Neuronal stem cell (in vitro differentiated cells): ENCODE data around the gene LDLRAD3.

Experiments
- DNase-seq: peaks from one replicate; pipeline ENCODE4 v3.0.0-alpha.2; 2013; ENCODE audit warnings: low spot score
- H2AFZ ChIP-seq: one replicate; pipeline ENCODE4 v1.6.1; 2013; ENCODE audit warnings: mild to moderate bottlenecking, low read length, inconsistent platforms
- H2AK5ac ChIP-seq: 2 replicates; pipeline ENCODE4 v1.6.1; 2013; ENCODE audit warnings: low read depth, mild to moderate bottlenecking, inconsistent platforms, low read length, moderate library complexity, mixed read lengths
- H2BK120ac ChIP-seq: 2 replicates; pipeline ENCODE4 v1.6.1; 2013; ENCODE audit warnings: low read depth, mild to moderate bottlenecking, inconsistent platforms, low read length, moderate library complexity, mixed read lengths
- H2BK12ac ChIP-seq: one replicate; pipeline ENCODE4 v1.6.1; 2013; ENCODE audit warnings: low read length, inconsistent platforms
- H2BK15ac ChIP-seq: 2 replicates; pipeline ENCODE4 v1.6.1; 2013; ENCODE audit warnings: mild to moderate bottlenecking, low read length, inconsistent platforms, mixed read lengths
- H2BK5ac ChIP-seq: one replicate; pipeline ENCODE4 v1.6.1; 2013; ENCODE audit warnings: inconsistent platforms, mild to moderate bottlenecking, low read length, moderate library complexity
- H3K14ac ChIP-seq: one replicate; pipeline ENCODE4 v1.6.1; 2013; ENCODE audit warnings: low read length, inconsistent platforms
- H3K18ac ChIP-seq: 2 replicates; pipeline ENCODE4 v1.6.1; 2013; ENCODE audit warnings: low read length, inconsistent platforms
- H3K23ac ChIP-seq: 2 replicates; pipeline ENCODE4 v1.6.1; 2013; ENCODE audit warnings: low read depth, mild to moderate bottlenecking, mixed read lengths, low read length, inconsistent platforms; ENCODE audit not compliant: poor library complexity
- H3K27ac ChIP-seq: replicated peaks from 3 replicates; pipeline ENCODE4 v1.5.1; 2013; ENCODE audit warnings: low read length, inconsistent platforms
- H3K27me3 ChIP-seq, 3 experiments: 2 replicates each; pipeline ENCODE4 v1.6.1; 2013; ENCODE audit warnings: low read length in 3 of 3, mild to moderate bottlenecking in 2 of 3, inconsistent platforms in 1 of 3, low read depth in 1 of 3, mixed read lengths in 1 of 3, moderate library complexity in 1 of 3; ENCODE audit not compliant: control insufficient read depth in 3 of 3, insufficient read depth in 3 of 3
- H3K36me3 ChIP-seq, 2 donors: replicated peaks in 1 of 2; 2 replicates each; pipeline ENCODE4 v1.6.1; 2013; ENCODE audit warnings: low read length in 2 of 2; ENCODE audit not compliant: control insufficient read depth in 2 of 2, insufficient read depth in 2 of 2
- H3K4ac ChIP-seq: 2 replicates; pipeline ENCODE4 v1.6.1; 2013; ENCODE audit warnings: inconsistent platforms, mild to moderate bottlenecking, low read length, moderate library complexity
- H3K4me1 ChIP-seq, 2 donors: 1 replicate in 1 of 2; 2 replicates in 1 of 2; pipeline ENCODE4 v1.6.1; 2013; ENCODE audit warnings: low read length in 2 of 2, low read depth in 1 of 2; ENCODE audit not compliant: control insufficient read depth in 2 of 2, insufficient read depth in 1 of 2
- H3K4me2 ChIP-seq: one replicate; pipeline ENCODE4 v1.6.1; 2013; ENCODE audit warnings: mild to moderate bottlenecking, low read length, inconsistent platforms; ENCODE audit not compliant: insufficient read depth, poor library complexity, severe bottlenecking
- H3K4me3 ChIP-seq, 2 donors: 2 replicates each; pipeline ENCODE4 v1.5.1; 2013; ENCODE audit warnings: low read length in 2 of 2, mild to moderate bottlenecking in 2 of 2, inconsistent platforms in 1 of 2, moderate library complexity in 1 of 2
- H3K79me1 ChIP-seq: one replicate; pipeline ENCODE4 v1.6.1; 2013; ENCODE audit warnings: low read depth, mild to moderate bottlenecking, inconsistent platforms, low read length, moderate library complexity
- H3K9ac ChIP-seq: one replicate; pipeline ENCODE4 v1.6.1; 2013; ENCODE audit warnings: mild to moderate bottlenecking, low read depth, low read length, inconsistent platforms; ENCODE audit not compliant: poor library complexity
- H3K9me3 ChIP-seq, 2 donors: replicated peaks in 1 of 2; 2 replicates each; pipeline versions ENCODE3 to v1.6.1; 2013; ENCODE audit warnings: low read length in 2 of 2, mild to moderate bottlenecking in 2 of 2, inconsistent platforms in 1 of 2, low read depth in 1 of 2, mixed read lengths in 1 of 2, moderate library complexity in 1 of 2; ENCODE audit not compliant: control insufficient read depth in 2 of 2, insufficient read depth in 1 of 2
- H4K8ac ChIP-seq: one replicate; pipeline ENCODE4 v1.6.1; 2013; ENCODE audit warnings: low read depth, mild to moderate bottlenecking, inconsistent platforms, low read length, moderate library complexity
- H4K91ac ChIP-seq: one replicate; pipeline ENCODE4 v1.6.1; 2013; ENCODE audit warnings: low read length, low read depth, mild to moderate bottlenecking, inconsistent platforms; ENCODE audit not compliant: poor library complexity
- WGBS, 2 donors: extraction: QIAGEN DNeasy Blood & Tissue Kit; methylation state at CpG; one replicate each; pipeline ENCODE4 v1.1.7; 2013; ENCODE audit warnings: missing lambda C conversion rate in 2 of 2, mixed read lengths in 1 of 2; ENCODE audit not compliant: insufficient read length in 2 of 2, insufficient replicate concordance in 1 of 2; ENCODE audit errors: extremely low coverage in 2 of 2; 5-methylcytosine and 5-hydroxymethylcytosine counted together

The LDLRAD3 gene

DNA sequence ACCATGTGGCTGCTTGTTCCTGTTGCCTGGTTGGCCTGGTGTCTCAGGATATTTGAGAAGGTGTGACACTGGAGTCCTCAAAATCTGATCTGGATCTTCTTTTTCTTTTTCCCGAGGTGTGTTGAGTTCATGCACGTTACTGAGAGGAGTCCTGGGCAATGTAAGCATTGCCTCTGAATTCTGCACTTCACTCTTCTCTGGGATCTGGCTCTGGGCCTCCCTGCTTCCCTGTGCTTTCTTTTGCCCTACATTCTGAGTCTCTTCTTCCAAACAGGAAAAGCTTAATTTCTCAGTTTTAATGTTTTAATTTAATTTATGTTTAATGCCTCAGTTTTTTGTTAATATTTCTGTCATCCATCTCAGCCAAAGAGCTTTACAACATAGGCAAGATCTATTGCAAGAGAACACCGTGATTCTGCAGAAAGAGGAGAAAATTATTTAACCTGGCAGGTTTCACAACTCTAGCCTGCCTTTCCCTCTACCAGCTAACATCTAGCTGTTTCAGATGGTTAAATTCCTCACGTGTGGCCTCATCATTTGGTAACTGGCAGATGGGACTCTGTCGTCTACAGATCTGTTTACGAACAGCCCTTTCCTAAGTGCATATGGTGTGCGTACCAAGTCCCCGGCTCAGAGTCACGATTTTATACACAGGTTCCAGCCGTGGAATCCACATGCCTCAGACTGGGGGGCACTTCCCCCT lies 24.7 kb downstream of the LDLRAD3 start:
- no peak overlapping the region for H3K4ac ChIP-seq
- no peak overlapping the region for H3K27ac ChIP-seq
- H3K9ac ChIP-seq: no peak overlapping the region
- no peak overlapping the region for H2AK5ac ChIP-seq
- no peak overlapping the region for H3K14ac ChIP-seq
- H4K8ac ChIP-seq: no peak overlapping the region
- H2BK120ac ChIP-seq: no peak overlapping the region
- H2BK15ac ChIP-seq: no peak overlapping the region
- no peak overlapping the region for H2AFZ ChIP-seq
- H4K91ac ChIP-seq: no peak overlapping the region
- H2BK5ac ChIP-seq: no peak overlapping the region
- H3K9me3 ChIP-seq: peaks cover 0 to 56% of the 10 kb centered on the region in 2 donors
- no peak overlapping the region for H3K4me3 ChIP-seq
- H3K36me3 ChIP-seq: peaks cover 0 to 28% of the 10 kb centered on the region in 2 donors
- no peak overlapping the region for H3K4me2 ChIP-seq
- no peaks in the 10 kb centered on the region for H3K27me3 ChIP-seq
- H3K4me1 ChIP-seq: no peaks in the 10 kb centered on the region
- H2BK12ac ChIP-seq: no peak overlapping the region
- WGBS, 2 donors: no CpG with 5 or more reads among the region's 10 CpGs
- no peak overlapping the region for H3K23ac ChIP-seq
- peaks cover 7% of the 10 kb centered on the region for H3K79me1 ChIP-seq
- DNase-seq: no peak
- no peak overlapping the region for H3K18ac ChIP-seq

DNA sequence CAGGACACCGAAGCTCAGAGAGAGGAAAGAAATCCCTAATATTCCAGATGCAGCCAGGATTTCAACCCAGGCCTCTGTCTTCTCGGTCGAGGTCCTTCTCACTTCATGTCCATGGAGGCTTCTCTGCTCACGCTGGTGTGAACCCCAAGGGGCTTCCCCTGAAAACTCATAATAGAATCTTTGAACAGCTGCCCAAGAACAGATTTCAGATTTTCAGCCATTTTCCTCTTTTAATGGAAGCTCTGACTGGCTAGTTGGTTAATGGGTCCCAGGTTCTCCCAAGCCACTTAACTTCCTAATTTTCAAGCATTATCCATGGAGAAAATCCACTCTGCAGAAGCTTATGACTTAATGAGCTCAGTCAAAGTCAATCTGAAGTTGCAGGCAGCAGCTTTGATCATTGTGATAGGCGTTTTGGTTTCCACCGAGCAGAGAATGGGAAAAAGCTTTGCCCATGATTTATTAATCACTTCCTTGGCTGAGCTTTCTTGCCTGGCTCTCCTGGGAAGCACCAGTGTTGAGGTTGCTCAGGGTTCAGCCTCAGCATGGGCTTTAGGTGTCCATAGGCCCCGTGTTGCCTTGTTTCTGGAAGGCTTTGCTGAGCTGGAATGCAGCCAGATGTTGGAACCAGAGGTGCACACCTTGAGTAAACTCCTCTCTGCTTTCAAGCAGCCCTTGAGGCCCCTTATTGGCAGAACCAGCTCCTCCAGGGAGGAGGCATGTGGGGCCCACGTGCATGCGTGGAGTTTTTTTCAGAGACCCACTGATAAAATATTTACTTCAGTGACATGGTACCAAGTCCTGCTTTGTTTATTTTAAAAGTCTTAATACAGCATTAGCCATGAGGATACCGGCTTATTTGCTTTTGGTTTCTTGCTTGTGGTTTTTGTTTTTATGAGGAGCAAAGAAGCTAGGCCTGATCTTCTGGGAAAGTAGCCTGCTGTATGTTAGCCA lies 25.5 kb downstream of the LDLRAD3 start:
- Histone ChIP-seq H3K9ac (no peak overlapping the region), H3K9me3 (peaks cover 2 to 56% of the 10 kb centered on the region in 2 donors), H4K91ac (no peak overlapping the region), H2AFZ (no peak overlapping the region), H3K36me3 (peaks cover 0 to 27% of the 10 kb centered on the region in 2 donors), H2AK5ac (no peak overlapping the region), H2BK5ac (no peak overlapping the region), H3K4me3 (no peak overlapping the region), H3K18ac (no peak overlapping the region), H2BK120ac (no peak overlapping the region), H2BK12ac (no peak overlapping the region), H3K4me2 (no peak overlapping the region), H4K8ac (no peak overlapping the region), H3K27me3 (no peaks in the 10 kb centered on the region), H3K27ac (no peak overlapping the region), H3K23ac (no peak overlapping the region), H3K4ac (no peak overlapping the region), H3K4me1 (no peaks in the 10 kb centered on the region), H3K79me1 (peaks cover 4% of the 10 kb centered on the region), H2BK15ac (no peak overlapping the region), H3K14ac (no peak overlapping the region)
- no peak for DNase-seq
- WGBS, 2 donors: no CpG with 5 or more reads among the region's 10 CpGs

DNA sequence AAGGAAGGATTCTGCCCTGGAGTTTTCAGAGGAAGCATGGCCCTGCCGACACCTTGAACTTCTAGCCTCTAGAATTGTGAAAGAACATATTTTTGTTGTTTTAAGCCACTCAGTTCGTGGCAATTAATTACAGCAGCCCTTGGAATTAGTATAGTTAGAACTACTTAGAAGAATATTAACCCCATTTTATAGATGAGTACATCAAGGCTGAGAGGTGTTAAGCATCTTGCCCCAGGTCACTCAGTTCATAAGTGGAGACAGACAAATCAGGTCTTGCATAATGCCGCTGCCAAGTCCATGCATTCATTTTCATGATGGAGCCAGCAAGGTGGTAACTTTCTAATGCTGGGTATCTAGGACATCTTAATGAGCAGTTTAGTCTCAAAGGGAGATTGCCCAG lies 26.6 kb downstream of the LDLRAD3 start:
- Histone ChIP-seq H4K91ac (no peak overlapping the region), H3K4me1 (no peaks in the 10 kb centered on the region), H4K8ac (no peak overlapping the region), H3K27ac (no peak overlapping the region), H2BK15ac (no peak overlapping the region), H3K27me3 (no peaks in the 10 kb centered on the region), H2AK5ac (no peak overlapping the region), H2BK5ac (no peak overlapping the region), H3K4me2 (no peak overlapping the region), H3K4ac (no peak overlapping the region), H3K14ac (no peak overlapping the region), H2BK12ac (no peak overlapping the region), H3K4me3 (no peak overlapping the region), H3K18ac (no peak overlapping the region), H3K23ac (no peak overlapping the region), H2AFZ (no peak overlapping the region), H3K9me3 (peaks cover 3 to 62% of the 10 kb centered on the region in 2 donors), H3K36me3 (peaks cover 0 to 35% of the 10 kb centered on the region in 2 donors), H2BK120ac (no peak overlapping the region), H3K79me1 (peaks cover 5% of the 10 kb centered on the region), H3K9ac (no peak overlapping the region)
- no CpG with 5 or more reads among the region's 3 CpGs for WGBS, 2 donors
- no peak for DNase-seq

DNA sequence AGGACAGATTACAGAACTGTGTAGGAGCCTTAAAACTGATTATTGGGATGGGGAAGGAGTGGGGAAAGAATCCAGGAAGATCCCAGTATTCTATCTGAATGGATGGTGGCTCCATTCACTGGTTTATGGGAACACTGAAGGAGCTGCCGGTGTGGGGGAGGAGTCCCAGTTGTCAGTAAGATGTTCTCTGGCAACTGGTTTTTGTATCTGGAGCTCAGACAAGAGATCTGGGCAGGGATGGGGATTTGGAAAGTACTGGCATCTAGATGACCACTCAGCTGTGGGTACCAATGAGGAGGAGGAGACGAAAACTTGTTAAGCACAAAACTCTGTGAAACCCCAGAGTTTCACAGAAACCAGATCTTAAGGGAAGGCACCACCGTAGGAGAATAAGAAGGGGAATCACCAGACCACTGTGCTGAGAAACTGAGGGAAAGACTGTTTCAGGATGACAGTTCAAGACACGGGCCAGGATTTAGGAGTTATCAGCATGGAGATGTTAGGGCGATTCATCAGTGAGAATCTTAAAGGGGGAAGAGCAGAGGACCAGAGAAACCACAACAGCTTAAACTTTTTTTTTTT lies 28.1 kb downstream of the LDLRAD3 start:
- WGBS, 2 donors: no CpG with 5 or more reads among the region's 5 CpGs
- H2AK5ac ChIP-seq: no peak overlapping the region
- H3K4me2 ChIP-seq: no peak overlapping the region
- H3K9me3 ChIP-seq: peaks cover 7 to 62% of the 10 kb centered on the region in 2 donors
- H3K36me3 ChIP-seq: peaks cover under 1 to 40% of the 10 kb centered on the region in 2 donors
- H3K4me3 ChIP-seq: no peak overlapping the region
- no peak overlapping the region for H2BK5ac ChIP-seq
- no peak overlapping the region for H2BK12ac ChIP-seq
- H3K9ac ChIP-seq: no peak overlapping the region
- no peak overlapping the region for H3K14ac ChIP-seq
- no peak overlapping the region for H3K23ac ChIP-seq
- DNase-seq: no peak
- H3K79me1 ChIP-seq: peaks cover 15% of the 10 kb centered on the region
- no peak overlapping the region for H3K18ac ChIP-seq
- no peak overlapping the region for H3K27ac ChIP-seq
- H4K8ac ChIP-seq: no peak overlapping the region
- H2BK15ac ChIP-seq: no peak overlapping the region
- no peak overlapping the region for H2AFZ ChIP-seq
- H3K4ac ChIP-seq: no peak overlapping the region
- H4K91ac ChIP-seq: no peak overlapping the region
- H3K4me1 ChIP-seq: no peaks in the 10 kb centered on the region
- no peaks in the 10 kb centered on the region for H3K27me3 ChIP-seq
- no peak overlapping the region for H2BK120ac ChIP-seq
